ENCODE measurements around the gene ABLIM2. TPM values are rescaled to one million over a fixed set of nuclear protein-coding genes. Genes with fewer than 3 reads are reported as not detected.

ABLIM2 gene
- total and polyA plus RNA-seq, 10 of the 15 experiments (the other 5 are each of a cell fraction or from before 2014, with no cell fraction given): 0.03 to 0.15 (median 0.05) TPM; not detected in 7

- RAD21 ChIA-PET (ENCODE audit: unreplicated experiment): no interaction called here
- no peak overlapping the region for H2AFZ ChIP-seq (ENCODE audit: control insufficient read depth, low read depth, low read length)
- SMC1A ChIA-PET (ENCODE audit: uncharacterized antibody, unreplicated experiment): interaction anchor here (0.6 kb wide), 1 partner anchor 348 kb away, joined by 4 read pairs; no protein-coding TSS in a partner anchor
- H3K27ac ChIP-seq (ENCODE audit: control insufficient read depth, insufficient read depth): no peak overlapping the region
- TF ChIP-seq CBX5 (IDR thresholded peaks at IDR 0.05; ENCODE audit: low read depth) (no peak), MYC (IDR thresholded peaks at IDR 0.05; ENCODE audit: insufficient read depth, insufficient read length, insufficient replicate concordance, low read length, severe bottlenecking) (no peak), ZNF274 (IDR thresholded peaks at IDR 0.05; ENCODE audit: insufficient read depth, insufficient read length) (no peak), RAD51 (IDR thresholded peaks at IDR 0.05) (no peak), EZH2 (IDR thresholded peaks at IDR 0.05; ENCODE audit: borderline replicate concordance, control insufficient read depth, low read depth, low read length) (no peak), MEF2B (IDR thresholded peaks at IDR 0.05; ENCODE audit: partially characterized antibody, poor library complexity, severe bottlenecking) (no peak), TARDBP (IDR thresholded peaks at IDR 0.05; ENCODE audit: borderline replicate concordance) (no peak)
- no peaks in the 10 kb centered on the region for H3K79me2 ChIP-seq (ENCODE audit: control insufficient read depth, insufficient read depth, low read length)
- no peak overlapping the region for H3K4me3 ChIP-seq
- no peak overlapping the region for H3K9ac ChIP-seq (ENCODE audit: control insufficient read depth, insufficient read depth, low read length)
- peaks cover 1 to 3% of the 10 kb centered on the region in 2 experiments; a peak in 3 of 4 replicates for H3K27me3 ChIP-seq (replicated peaks in 1 of 2; ENCODE audit: control insufficient read depth in 2 of 2, insufficient read depth in 2 of 2, low read length in 1 of 2)
- in situ Hi-C loops (cut with MboI): no loop called here
- no TSS peak for BruUV-seq (replicated peaks)
- no peak overlapping the region for H3K4me2 ChIP-seq (ENCODE audit: control insufficient read depth, insufficient read depth)
- ATAC-seq: no peak
- intact Hi-C loops (cut with micrococcal nuclease; ENCODE audit: unreplicated experiment): no loop called here
- WGBS (ENCODE audit: insufficient coverage, insufficient replicate concordance, low lambda C conversion rate, missing lambda C conversion rate): 35% methylated on average over 19 of the region's 19 CpGs
- POLR2A ChIA-PET: no interaction called here
- H3K36me3 ChIP-seq (ENCODE audit: control insufficient read depth in 2 of 2, insufficient read depth in 2 of 2, low read length in 1 of 2): no peaks in the 10 kb centered on the region
- DNase-seq (ENCODE audit: low read depth, low spot score): no peak
- no peaks in the 10 kb centered on the region for H4K20me1 ChIP-seq (ENCODE audit: control insufficient read depth, insufficient read depth)
- FAIRE-seq: no peak
- CTCF ChIA-PET: no interaction called here
- H3K9me3 ChIP-seq (replicated peaks; ENCODE audit: control insufficient read depth, insufficient read depth, low read length): no peaks in the 10 kb centered on the region
- H3K4me1 ChIP-seq (ENCODE audit: control insufficient read depth, insufficient read depth, low read length): no peaks in the 10 kb centered on the region
These were observed 30.3 kb downstream of the ABLIM2 start for GRCh38 chr4:8128100-8128856.
